GM23248 (cell line): Measurements from ENCODE around the gene BDNF.

ENCODE experiments used
- EZH2 ChIP-seq: fragments of 200-600 bp; sonication (generic); IDR thresholded peaks from 2 replicates; pipeline ENCODE4 v1.6.1; 2018; ENCODE audit warnings: antibody characterized with exemption, mild to moderate bottlenecking; ENCODE audit not compliant: insufficient read depth, poor library complexity, severe bottlenecking
- EZH2phosphoT487 ChIP-seq: fragments of 200-600 bp; sonication (generic); IDR thresholded peaks from 2 replicates; pipeline ENCODE4 v1.6.1; 2018; ENCODE audit warnings: antibody characterized with exemption, moderate library complexity, mild to moderate bottlenecking, low read depth; ENCODE audit not compliant: insufficient read depth

DNA sequence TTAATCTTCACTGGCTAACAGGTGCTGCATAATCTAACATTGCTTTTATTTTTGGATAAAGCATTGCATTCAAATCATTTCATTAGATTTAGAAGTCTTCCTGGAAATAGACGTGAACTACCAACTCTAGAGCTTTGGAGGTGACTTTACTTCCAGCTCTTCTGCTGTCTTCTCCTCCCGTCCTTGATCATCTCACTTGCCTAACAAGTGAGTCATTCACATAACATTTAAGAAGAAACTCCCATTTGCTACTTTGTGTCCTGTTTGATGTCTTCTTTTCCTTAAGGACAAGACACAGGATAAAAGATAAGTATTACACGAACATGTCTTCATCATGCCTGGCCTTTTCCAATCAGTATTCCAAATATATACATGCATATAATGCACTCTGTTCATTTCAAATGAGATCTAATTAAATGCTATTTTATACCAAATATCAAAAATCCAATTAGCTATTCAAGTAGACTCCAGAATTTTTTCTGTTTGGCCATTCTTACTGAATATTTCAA lies 88.3 kb downstream of the BDNF start:
- TF ChIP-seq EZH2 (no peak), EZH2phosphoT487 (no peak)
